Measurements from ENCODE around the gene MEI1. TPM values are rescaled to one million over a fixed set of nuclear protein-coding genes. Genes with fewer than 3 reads are reported as not detected.
A peak's percentile ranks its signal among the peaks of the same experiment; 100 is the strongest.
"Not testable (repeated sequence)": the region's sequence is repeated elsewhere in the genome, so short reads cannot be mapped to it uniquely, and the experiment has no call there.

MEI1 gene
- total RNA-seq: 1 to 10 TPM; 1.9 to 6.2 TPM
- long read RNA-seq: 0 reads

GRCh38 chr22:41699264-41700107, at the start of gene MEI1:
TSS of gene MEI1 (plus strand) at chr22:41699503. CDS start at chr22:41699539, 36 bp downstream.
- ATAC-seq: peak; percentile 59

GRCh38 chr22:41650229-41650628, 49.1 kb upstream of the MEI1 start:
- intact Hi-C loops (cut with DNase I, micrococcal nuclease): no loop called here
- ATAC-seq (no peak), DNase-seq (no peak)

More at GRCh38 chr22:41699264-41700107, at the start of gene MEI1:
- intact Hi-C loops (cut with DNase I, micrococcal nuclease): loop anchor here in 1 of 2 donors (5.0 kb wide), 1 partner anchor 243 kb away; no protein-coding TSS in a partner anchor
- DNase-seq: peak; percentile 79 to 86

GRCh38 chr22:41650821-41651220, 48.5 kb upstream of the MEI1 start:
- no peak for ATAC-seq
- intact Hi-C loops (cut with DNase I, micrococcal nuclease): no loop called here

GRCh38 chr22:41654322-41654721, 45.0 kb upstream of the MEI1 start:
- ATAC-seq (no peak), DNase-seq (no peak)
- intact Hi-C loops (cut with DNase I, micrococcal nuclease): no loop called here

More at GRCh38 chr22:41650821-41651220, 48.5 kb upstream of the MEI1 start:
- no peak for DNase-seq

- no peak for ATAC-seq
- intact Hi-C loops (cut with DNase I, micrococcal nuclease): no loop called here
- no peak for DNase-seq
These were observed 42.7 kb upstream of the MEI1 start for GRCh38 chr22:41656556-41656955.

GRCh38 chr22:41657709-41658108, 41.6 kb upstream of the MEI1 start:
- intact Hi-C loops (cut with DNase I, micrococcal nuclease): no loop called here
- ATAC-seq (no peak), DNase-seq (no peak)

GRCh38 chr22:41658869-41659268, 40.4 kb upstream of the MEI1 start:
- ATAC-seq (no peak), DNase-seq (no peak)
- intact Hi-C loops (cut with DNase I, micrococcal nuclease): no loop called here

- DNase-seq (no peak), ATAC-seq (no peak)
- intact Hi-C loops (cut with DNase I, micrococcal nuclease): no loop called here
These were observed 39.4 kb upstream of the MEI1 start for GRCh38 chr22:41659941-41660340.

- DNase-seq (no peak), ATAC-seq (no peak)
- intact Hi-C loops (cut with DNase I, micrococcal nuclease): no loop called here
These were observed 38.9 kb upstream of the MEI1 start for GRCh38 chr22:41660416-41660815.

- ATAC-seq: no peak
- DNase-seq: no peak
- intact Hi-C loops (cut with DNase I, micrococcal nuclease): no loop called here
These were observed 38.2 kb upstream of the MEI1 start for GRCh38 chr22:41661088-41661487.

GRCh38 chr22:41661713-41662112, 37.6 kb upstream of the MEI1 start:
- DNase-seq (no peak), ATAC-seq (no peak)
- intact Hi-C loops (cut with DNase I, micrococcal nuclease): no loop called here

GRCh38 chr22:41663594-41663993, 35.7 kb upstream of the MEI1 start:
- DNase-seq; intact Hi-C loops (cut with DNase I, micrococcal nuclease); ATAC-seq: not testable (repeated sequence)

- no peak for ATAC-seq
- intact Hi-C loops (cut with DNase I, micrococcal nuclease): no loop called here
These were observed 34.8 kb upstream of the MEI1 start for GRCh38 chr22:41664490-41664889.

GRCh38 chr22:41664951-41665350, 34.4 kb upstream of the MEI1 start:
- DNase-seq (no peak), ATAC-seq (no peak)
- intact Hi-C loops (cut with DNase I, micrococcal nuclease): no loop called here

More at GRCh38 chr22:41664490-41664889, 34.8 kb upstream of the MEI1 start:
- DNase-seq: no peak

GRCh38 chr22:41668971-41669911, 30.1 kb upstream of the MEI1 start:
- ATAC-seq (no peak), DNase-seq (no peak)
- intact Hi-C loops (cut with DNase I, micrococcal nuclease): no loop called here

GRCh38 chr22:41672096-41672495, 27.2 kb upstream of the MEI1 start:
- intact Hi-C loops (cut with DNase I, micrococcal nuclease); DNase-seq: not testable (repeated sequence)
- peak; percentile 58 for ATAC-seq

GRCh38 chr22:41672780-41673509, 26.4 kb upstream of the MEI1 start:
- ATAC-seq: peak; percentile 37
- intact Hi-C loops (cut with DNase I, micrococcal nuclease): no loop called here
- no peak for DNase-seq

GRCh38 chr22:41674846-41675340, 24.4 kb upstream of the MEI1 start:
- intact Hi-C loops (cut with DNase I, micrococcal nuclease): no loop called here
- DNase-seq: no peak
- no peak for ATAC-seq

- no peak for ATAC-seq
- DNase-seq: no peak
- intact Hi-C loops (cut with DNase I, micrococcal nuclease): no loop called here
These were observed 23.2 kb upstream of the MEI1 start for GRCh38 chr22:41676134-41676533.
